T-helper 1 cell treated with Interleukin-12 subunit alpha and Interleukin-12 subunit beta and Interleukin-4 antibody, amounts not matched to agents 30 μg/mL and 1 μg/mL, for 36 hours (primary cell): Measurements from ENCODE around the gene YBX3.

Experiments used
- H3K27ac Mint-ChIP-seq: one replicate; pipeline ENCODE4 v1.8.0; 2021; ENCODE audit warnings: mild to moderate bottlenecking, mixed read lengths
- H3K27me3 Mint-ChIP-seq: one replicate; pipeline ENCODE4 v1.8.0; 2021; ENCODE audit warnings: low read depth, mixed read lengths
- H3K36me3 Mint-ChIP-seq: one replicate; pipeline ENCODE4 v1.8.0; 2021; ENCODE audit warnings: low read depth, mixed read lengths
- H3K4me1 Mint-ChIP-seq: one replicate; pipeline ENCODE4 v1.8.0; 2021; ENCODE audit warnings: low read depth, mixed read lengths
- H3K4me3 Mint-ChIP-seq: one replicate; pipeline ENCODE4 v1.8.0; 2021; ENCODE audit warnings: mild to moderate bottlenecking, moderate library complexity, mixed read lengths
- H3K9me3 Mint-ChIP-seq: one replicate; pipeline ENCODE4 v1.8.0; 2021; ENCODE audit warnings: mixed read lengths

The YBX3 gene

DNA sequence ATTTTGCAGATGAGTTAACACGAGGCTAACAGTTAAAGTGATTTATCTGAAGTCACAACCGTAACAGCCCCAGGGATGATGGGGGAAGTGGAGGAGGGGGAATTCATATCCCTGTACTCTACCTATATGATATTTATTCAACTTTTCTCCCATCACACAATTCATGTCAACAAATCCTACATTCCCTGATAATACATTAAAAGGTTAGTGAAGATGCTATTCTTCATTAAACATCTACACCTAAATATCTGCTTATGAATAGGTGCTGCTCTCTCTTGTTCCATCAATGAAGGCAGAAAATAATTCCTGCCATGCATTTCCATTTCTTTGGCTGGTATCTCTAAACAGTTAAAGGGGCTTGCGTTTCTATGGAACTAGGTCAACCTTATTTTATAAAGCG is 6.8 kb downstream of the YBX3 start:
- H3K27ac Mint-ChIP-seq, result no peak overlapping the region
- H3K36me3 Mint-ChIP-seq, result peaks cover 25% of the 10 kb centered on the region
- no peaks in the 10 kb centered on the region for H3K27me3 Mint-ChIP-seq
- H3K4me1 Mint-ChIP-seq, result peaks cover 19% of the 10 kb centered on the region
- no peaks in the 10 kb centered on the region for H3K9me3 Mint-ChIP-seq
- no peak overlapping the region for H3K4me3 Mint-ChIP-seq

DNA sequence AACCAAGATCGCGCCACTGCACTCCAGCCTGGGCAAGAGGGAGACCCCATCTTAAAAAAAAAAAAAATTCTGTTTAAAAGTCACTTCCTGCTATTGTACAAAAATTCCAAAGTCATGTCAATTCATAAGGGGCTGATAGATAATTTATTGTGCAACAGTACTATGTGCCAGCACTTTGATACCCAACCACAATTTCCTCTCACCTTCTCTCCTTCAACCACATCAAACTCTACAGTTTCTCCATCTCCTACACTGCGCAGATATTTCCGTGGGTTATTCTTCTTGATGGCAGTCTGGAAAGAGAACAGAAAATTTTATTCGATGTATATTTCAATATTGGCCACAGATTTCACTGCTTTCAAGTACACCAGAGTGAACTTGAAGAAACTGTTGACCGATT is 7.6 kb downstream of the YBX3 start:
- Mint-ChIP-seq H3K27me3 (no peaks in the 10 kb centered on the region), H3K27ac (no peak overlapping the region), H3K9me3 (no peaks in the 10 kb centered on the region), H3K4me3 (no peak overlapping the region), H3K36me3 (peaks cover 25% of the 10 kb centered on the region), H3K4me1 (peaks cover 13% of the 10 kb centered on the region)

DNA sequence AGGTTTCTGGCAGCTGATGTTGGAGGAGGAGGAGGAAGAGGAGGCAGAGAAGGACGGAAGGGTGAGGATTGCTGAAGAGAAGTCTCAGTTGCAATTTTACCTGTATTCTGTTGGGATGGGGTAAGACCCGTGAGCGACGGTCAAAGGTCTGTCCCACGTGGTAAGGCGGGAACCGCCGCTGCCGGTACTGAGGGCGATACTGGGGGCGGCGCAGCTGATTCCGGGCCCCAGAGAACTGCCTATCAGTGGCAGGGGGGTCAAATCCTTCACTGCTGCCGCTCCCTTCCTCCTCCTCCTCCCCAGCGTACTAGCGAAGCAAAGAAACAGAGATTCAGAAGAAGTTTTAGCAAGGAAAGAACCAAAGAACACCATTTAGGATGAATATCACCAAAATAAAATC is 13.3 kb downstream of the YBX3 start:
- no peak overlapping the region for H3K4me3 Mint-ChIP-seq
- no peaks in the 10 kb centered on the region for H3K9me3 Mint-ChIP-seq
- H3K36me3 Mint-ChIP-seq, result peaks cover 33% of the 10 kb centered on the region
- H3K27me3 Mint-ChIP-seq, result no peaks in the 10 kb centered on the region
- H3K27ac Mint-ChIP-seq, result no peak overlapping the region
- H3K4me1 Mint-ChIP-seq, result peaks cover 5% of the 10 kb centered on the region

DNA sequence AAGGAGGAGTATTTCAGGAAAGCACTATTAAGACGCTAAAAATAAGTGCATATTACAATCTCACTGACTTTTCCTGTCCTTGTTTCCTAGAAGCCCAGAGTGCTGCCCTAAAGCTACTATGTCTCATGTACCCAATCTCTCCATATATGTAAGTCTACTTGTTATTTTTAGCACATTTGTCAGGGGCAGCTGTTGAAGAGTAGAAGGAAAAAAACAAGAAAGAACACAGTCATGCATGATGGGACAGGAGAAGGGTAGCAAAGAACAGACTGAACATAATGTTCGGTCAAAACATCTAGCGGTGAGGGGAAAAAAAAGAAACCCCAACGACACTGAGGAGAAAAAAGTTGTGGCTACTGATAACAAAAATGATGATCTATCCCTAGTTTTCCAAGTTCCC is 14.3 kb downstream of the YBX3 start:
- Mint-ChIP-seq H3K4me1 (peaks cover 5% of the 10 kb centered on the region), H3K27ac (no peak overlapping the region), H3K4me3 (no peak overlapping the region), H3K9me3 (no peaks in the 10 kb centered on the region), H3K27me3 (no peaks in the 10 kb centered on the region), H3K36me3 (peaks cover 36% of the 10 kb centered on the region)

DNA sequence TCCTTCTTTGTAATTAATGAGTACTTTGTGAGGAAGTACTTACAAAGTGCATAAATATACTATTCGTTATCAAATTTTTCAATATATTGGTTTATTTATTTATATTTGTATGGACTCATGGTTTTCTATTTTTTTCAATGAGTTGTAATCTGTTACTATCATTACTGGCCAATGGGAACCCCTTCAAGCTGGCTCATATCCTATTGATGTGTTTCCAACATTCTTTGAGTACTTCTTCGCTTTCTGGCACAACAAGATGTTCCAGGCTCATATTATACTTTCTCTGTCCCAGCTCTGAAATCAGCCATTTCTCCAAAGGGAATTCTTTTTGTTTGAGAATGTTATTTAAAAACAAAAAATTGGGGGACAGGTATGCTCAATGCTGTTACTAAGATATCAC is 17.5 kb downstream of the YBX3 start:
- no peaks in the 10 kb centered on the region for H3K9me3 Mint-ChIP-seq
- peaks cover 17% of the 10 kb centered on the region for H3K4me1 Mint-ChIP-seq
- no peak overlapping the region for H3K4me3 Mint-ChIP-seq
- H3K27ac Mint-ChIP-seq, result no peak overlapping the region
- H3K36me3 Mint-ChIP-seq, result peaks cover 34% of the 10 kb centered on the region
- H3K27me3 Mint-ChIP-seq, result no peaks in the 10 kb centered on the region

DNA sequence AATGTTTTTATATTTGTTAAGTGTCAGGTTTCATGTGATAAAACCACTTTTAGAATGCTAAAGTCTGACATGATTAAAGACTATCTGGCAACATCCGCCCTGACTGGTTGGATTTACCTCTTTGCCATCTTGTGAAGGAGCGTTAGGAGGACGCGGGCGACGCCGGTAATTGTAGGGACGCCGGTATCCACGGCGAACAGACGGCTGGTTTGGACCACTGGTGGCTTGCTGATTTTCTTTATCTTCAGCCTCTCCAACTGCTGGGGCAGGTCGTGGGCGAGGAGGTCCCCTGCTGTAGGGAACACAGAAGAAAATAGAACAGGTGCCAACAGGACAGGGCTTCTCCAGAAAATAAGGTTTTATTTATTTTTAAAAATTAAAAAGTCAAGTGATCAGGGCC is 21.3 kb downstream of the YBX3 start:
- Mint-ChIP-seq H3K4me1 (peaks cover 13% of the 10 kb centered on the region), H3K4me3 (no peak overlapping the region), H3K36me3 (peaks cover 35% of the 10 kb centered on the region), H3K9me3 (no peaks in the 10 kb centered on the region), H3K27ac (peak overlapping the region; percentile 64), H3K27me3 (no peaks in the 10 kb centered on the region)

DNA sequence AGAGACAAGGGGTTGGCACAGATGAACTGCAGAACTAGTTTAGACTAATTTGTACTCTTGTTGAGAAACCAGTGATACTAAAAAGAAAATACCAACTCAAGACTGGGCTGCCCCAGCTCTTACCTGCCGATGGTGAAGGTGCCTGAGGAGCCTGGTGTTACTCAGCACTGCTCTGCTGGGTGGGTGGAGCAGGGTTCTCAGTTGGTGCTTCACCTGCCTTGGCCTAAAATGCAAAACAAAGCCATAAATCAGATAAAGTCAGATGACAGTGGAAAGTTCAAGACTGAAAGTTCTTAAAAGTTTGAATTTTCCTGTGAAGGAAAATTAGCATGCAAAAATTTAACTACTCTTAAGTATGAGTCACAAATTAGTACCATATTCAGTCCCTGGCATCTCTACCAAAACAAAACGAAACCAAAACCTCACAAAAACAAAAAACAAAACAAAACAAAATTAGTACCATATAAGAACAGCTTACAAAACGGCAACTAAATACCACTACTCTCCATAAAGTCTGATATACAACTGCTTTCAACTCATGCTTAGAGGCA is 21.9 kb downstream of the YBX3 start:
- Mint-ChIP-seq H3K4me1 (peaks cover 13% of the 10 kb centered on the region), H3K27me3 (no peaks in the 10 kb centered on the region), H3K4me3 (peak overlapping the region; percentile 45), H3K9me3 (no peaks in the 10 kb centered on the region), H3K36me3 (peaks cover 35% of the 10 kb centered on the region), H3K27ac (peak overlapping the region; percentile 64)

DNA sequence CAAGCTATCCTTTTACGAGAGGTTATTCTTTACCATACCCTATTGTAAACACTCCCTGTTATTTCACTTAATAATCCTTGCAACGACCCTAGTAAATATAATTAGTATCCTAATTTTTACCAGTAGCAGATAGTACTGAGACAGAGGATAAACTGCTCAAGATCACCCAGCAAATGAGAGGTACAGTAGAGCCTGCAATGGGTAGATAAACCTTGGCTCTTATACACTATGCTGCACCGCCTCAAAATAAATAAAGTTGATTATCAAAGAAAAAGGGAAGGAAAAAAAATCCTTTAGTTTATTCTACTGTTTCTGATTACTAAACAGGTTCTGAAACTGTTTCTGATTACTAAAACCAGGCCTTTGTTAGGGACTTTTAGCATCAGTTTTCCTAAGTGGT is 22.5 kb downstream of the YBX3 start:
- Mint-ChIP-seq H3K4me3 (no peak overlapping the region), H3K36me3 (peaks cover 35% of the 10 kb centered on the region), H3K27ac (peak overlapping the region; percentile 64), H3K4me1 (peaks cover 18% of the 10 kb centered on the region), H3K27me3 (no peaks in the 10 kb centered on the region), H3K9me3 (no peaks in the 10 kb centered on the region)

DNA sequence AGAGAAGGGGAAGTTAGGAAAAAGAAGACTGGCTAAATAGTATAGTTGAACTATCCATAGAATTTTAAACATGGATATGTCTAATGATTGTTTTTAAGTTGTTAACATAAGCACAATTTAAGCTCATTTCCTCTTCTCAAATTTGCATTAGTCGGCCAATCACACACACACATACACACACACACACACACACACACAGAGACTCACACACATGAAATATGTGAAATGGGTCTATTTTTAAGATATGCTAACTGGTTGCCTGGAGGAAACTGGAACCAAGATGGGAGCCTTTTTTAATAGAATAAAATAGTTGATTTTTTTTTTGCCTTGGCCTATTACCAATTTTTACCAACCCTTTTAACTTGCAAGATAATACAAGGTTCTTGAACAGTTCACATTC is 25.3 kb downstream of the YBX3 start:
- Mint-ChIP-seq H3K36me3 (peaks cover 34% of the 10 kb centered on the region), H3K9me3 (no peaks in the 10 kb centered on the region), H3K4me1 (peaks cover 21% of the 10 kb centered on the region), H3K27me3 (no peaks in the 10 kb centered on the region), H3K27ac (no peak overlapping the region), H3K4me3 (no peak overlapping the region)

DNA sequence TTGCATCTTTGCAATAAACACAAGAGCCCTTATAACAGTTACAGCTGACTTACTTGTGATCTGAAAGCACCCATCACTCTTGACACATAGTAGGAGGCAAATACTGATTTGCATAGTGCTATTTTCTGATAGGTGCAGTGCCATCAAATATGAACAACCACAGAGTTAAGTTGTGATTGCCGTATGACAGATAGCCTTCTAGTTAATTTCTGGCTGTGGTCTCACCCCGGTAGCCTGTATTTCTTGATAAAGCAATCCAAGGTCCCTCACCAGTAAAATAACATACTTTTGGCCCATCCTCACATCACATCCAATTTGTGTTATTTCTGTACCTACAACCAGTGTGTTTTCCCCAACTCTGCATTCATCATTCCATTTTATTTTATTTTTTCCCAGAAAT is 26.0 kb downstream of the YBX3 start:
- Mint-ChIP-seq H3K4me1 (peaks cover 21% of the 10 kb centered on the region), H3K36me3 (peaks cover 32% of the 10 kb centered on the region), H3K27me3 (no peaks in the 10 kb centered on the region), H3K27ac (no peak overlapping the region), H3K9me3 (no peaks in the 10 kb centered on the region), H3K4me3 (no peak overlapping the region)

DNA sequence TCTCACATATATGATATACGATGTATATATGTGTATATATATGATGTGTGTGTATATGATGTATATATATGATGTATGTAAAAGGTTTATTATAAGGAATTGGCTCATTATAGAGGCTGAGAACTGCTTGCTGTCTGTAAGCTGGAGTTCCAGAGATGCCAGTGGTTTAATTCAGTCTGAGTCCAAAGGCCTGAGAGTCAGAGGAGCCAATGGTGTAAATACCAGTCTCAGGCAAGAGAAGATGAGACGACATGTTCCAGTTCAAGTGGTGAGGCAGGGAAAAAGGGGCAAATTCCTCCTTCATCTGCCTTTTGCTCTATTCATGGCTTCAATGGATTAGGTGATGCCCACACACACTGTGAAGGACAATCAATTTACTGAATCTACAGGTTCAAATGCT is 32.2 kb downstream of the YBX3 start:
- Mint-ChIP-seq H3K36me3 (peaks cover 6% of the 10 kb centered on the region), H3K9me3 (peaks cover 19% of the 10 kb centered on the region), H3K4me1 (peaks cover 5% of the 10 kb centered on the region), H3K4me3 (no peak overlapping the region), H3K27me3 (no peaks in the 10 kb centered on the region), H3K27ac (no peak overlapping the region)

DNA sequence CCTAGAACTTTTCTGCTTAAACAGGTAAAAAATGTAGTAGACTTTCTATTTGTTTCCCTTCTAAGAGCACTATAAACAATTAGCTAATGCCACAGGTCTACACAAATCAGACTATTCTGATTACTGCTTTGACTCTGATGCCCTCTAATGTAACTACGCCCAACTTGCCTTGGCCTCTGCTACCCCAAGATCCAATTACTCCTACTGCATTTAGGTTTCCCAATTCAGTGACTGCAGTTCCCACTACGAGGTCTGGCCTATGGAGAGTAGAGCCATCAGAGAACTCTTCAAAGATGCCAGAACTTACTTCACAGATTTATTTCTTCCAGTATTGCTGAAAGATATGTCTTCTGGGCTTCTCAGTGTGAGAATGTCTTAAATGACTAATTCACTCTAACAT is 34.0 kb downstream of the YBX3 start:
- Mint-ChIP-seq H3K27me3 (peaks cover 11% of the 10 kb centered on the region), H3K4me3 (no peak overlapping the region)

DNA sequence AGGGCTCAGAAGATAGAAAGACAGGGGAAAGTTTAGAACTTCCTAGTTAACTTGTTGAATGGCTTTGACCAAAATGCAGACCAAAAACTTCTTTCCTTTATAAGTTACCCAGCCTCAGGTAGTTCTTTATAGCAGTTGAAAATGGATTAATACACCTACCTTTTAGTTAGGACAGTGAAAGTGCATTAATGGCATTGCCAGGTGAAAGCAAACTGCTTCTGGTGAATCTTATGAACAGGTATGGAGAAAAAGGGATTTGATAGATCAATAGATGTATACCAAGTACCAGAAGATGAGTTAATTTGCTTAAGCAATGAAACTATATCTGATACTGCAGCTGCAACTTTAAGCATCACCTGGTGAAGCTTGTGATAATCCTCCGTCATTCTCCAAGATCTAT is 35.1 kb downstream of the YBX3 start:
- H3K36me3 Mint-ChIP-seq, result peaks cover 4% of the 10 kb centered on the region

More for the DNA sequence above, 34.0 kb downstream of the YBX3 start:
- H3K9me3 Mint-ChIP-seq, result peaks cover 19% of the 10 kb centered on the region
- peaks cover 4% of the 10 kb centered on the region for H3K36me3 Mint-ChIP-seq
- no peak overlapping the region for H3K27ac Mint-ChIP-seq
- H3K4me1 Mint-ChIP-seq, result no peaks in the 10 kb centered on the region

DNA sequence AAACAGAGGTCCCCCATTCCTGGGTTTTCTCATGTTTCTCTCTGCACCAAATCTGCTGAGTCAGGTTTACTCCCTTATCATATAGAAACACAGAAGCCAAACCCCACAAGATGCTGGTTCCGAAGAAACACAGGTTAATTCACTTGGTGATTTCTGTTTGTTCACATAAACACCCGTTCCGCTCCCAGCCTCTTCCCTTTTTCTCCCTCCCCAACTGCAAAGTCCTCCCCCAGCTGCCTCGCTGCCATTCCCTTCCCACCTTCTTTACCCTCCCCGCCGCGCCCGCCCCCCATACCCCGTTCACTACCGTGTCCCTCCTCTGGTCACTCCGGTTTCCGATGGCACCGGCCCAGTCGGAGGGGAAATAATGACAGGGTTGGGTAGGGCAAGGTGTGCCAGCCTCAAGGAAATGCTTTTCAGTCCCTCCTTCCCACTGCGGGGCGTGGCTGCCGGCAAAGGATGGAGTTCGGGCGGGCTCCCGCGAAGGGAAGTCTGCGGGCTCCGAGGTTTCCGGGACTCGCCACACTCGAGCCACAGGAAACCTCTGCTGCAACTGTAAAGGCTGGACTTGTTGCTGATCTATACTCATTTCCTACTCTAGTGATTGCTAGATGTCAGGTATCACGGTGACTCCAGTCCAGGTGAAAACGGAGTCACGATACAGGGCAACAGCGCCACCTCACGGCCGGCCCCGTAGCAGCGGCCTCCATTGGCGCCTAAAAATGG is 49.3 kb downstream of the YBX3 start, which contains the start of gene STYK1:
Gene STYK1, minus strand, starts transcription at position 394 of the 726 bp plus-strand sequence. CDS start 39,434 bp downstream, outside the sequence.
- no peaks in the 10 kb centered on the region for H3K9me3 Mint-ChIP-seq
- peak within 1 kb of the TSS; percentile 85 for H3K4me3 Mint-ChIP-seq
- H3K27me3 Mint-ChIP-seq, result peaks cover 52% of the 10 kb centered on the region
- H3K27ac Mint-ChIP-seq, result peak within 1 kb of the TSS; percentile 73
- H3K36me3 Mint-ChIP-seq, result peaks cover 3% of the 10 kb centered on the region
- peaks cover 51% of the 10 kb centered on the region for H3K4me1 Mint-ChIP-seq

More for the DNA sequence above, 35.1 kb downstream of the YBX3 start:
- Mint-ChIP-seq H3K4me3 (no peak overlapping the region), H3K27ac (no peak overlapping the region), H3K9me3 (peaks cover 19% of the 10 kb centered on the region), H3K4me1 (no peaks in the 10 kb centered on the region), H3K27me3 (peaks cover 11% of the 10 kb centered on the region)

DNA sequence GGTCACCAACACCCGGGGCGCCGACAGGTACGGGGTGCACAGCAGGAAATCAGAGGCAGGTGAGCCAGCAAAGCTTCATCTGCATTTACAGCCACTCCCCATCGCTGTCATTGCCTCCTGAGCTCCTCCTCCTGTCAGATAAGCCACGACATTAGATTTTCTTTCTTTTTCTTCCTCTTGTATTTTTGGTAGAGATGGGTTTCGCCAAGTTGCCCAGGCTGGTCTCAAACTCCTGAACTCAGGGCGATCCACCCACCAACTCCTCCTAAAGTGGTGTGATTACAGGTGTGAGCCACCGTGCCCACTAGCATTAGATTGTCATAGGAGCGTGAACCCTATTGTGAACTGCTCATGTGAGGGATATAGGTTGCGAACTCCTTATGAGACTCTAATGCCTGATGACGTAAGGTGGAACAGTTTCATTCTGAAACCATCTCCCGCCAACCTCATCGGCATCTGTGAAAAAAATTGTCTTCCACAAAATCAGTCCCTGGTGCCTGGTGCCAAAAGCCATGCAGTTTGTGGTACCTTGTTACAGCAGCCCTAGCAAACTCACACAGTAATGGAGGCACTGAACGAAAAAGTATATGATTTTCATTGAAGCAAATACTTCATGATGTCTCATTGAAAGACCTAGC is 50.8 kb downstream of the YBX3 start:
- Mint-ChIP-seq H3K4me1 (peaks cover 46% of the 10 kb centered on the region), H3K4me3 (no peak overlapping the region), H3K9me3 (no peaks in the 10 kb centered on the region), H3K36me3 (peaks cover 2% of the 10 kb centered on the region), H3K27me3 (peaks cover 58% of the 10 kb centered on the region), H3K27ac (no peak overlapping the region)
